Measurements from ENCODE around the gene VPS4B. TPM values are rescaled to one million over a fixed set of nuclear protein-coding genes. Genes with fewer than 3 reads are reported as not detected.

Gene VPS4B
- total and polyA plus RNA-seq, 2 of the 8 experiments (the other 6 are each of a cell fraction or from before 2014, with no cell fraction given) = 7.2 to 45.3 TPM

DNA sequence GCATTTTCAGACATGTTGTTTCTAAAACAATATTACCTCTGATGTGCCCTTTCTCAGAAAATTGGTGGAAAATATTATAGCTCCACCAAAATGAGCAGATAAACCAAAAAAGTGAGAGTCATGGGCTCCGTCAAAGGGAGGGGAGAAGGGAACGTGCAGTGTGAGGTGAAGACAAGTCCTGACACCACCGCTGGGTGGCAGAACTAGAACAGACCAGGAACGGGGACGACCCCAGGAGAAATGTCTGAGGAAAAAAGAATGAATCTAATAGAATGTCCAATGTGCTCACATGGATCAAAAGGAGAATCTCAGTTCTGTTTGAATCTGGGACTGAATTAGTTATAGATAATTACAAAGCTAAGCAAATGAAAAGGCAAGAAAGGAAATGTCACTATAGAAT, 80.1 kb downstream of the VPS4B start:
- TF ChIP-seq JUND (IDR thresholded peaks at IDR 0.05; ENCODE audit: low read length) = no peak
- TF ChIP-seq, protein P1, sequence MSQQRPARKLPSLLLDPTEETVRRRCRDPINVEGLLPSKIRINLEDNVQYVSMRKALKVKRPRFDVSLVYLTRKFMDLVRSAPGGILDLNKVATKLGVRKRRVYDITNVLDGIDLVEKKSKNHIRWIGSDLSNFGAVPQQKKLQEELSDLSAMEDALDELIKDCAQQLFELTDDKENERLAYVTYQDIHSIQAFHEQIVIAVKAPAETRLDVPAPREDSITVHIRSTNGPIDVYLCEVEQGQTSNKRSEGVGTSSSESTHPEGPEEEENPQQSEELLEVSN (IDR thresholded peaks at IDR 0.05) = no peak
- peak; percentile 68 to 74 for TF ChIP-seq RAD21 (IDR thresholded peaks at IDR 0.05 in 1 of 2, conservative IDR thresholded peaks at IDR 0.05 in 1 of 2; ENCODE audit: low read depth in 2 of 2, low read length in 2 of 2)
- TF ChIP-seq CTCF (IDR thresholded peaks at IDR 0.05; ENCODE audit: control extremely low read depth in 1 of 3, insufficient read depth in 1 of 3, low read depth in 1 of 3, low read length in 3 of 3) = peak; percentile 65 to 67 (median 65)
- H3K27ac ChIP-seq (ENCODE audit: low read depth, low read length) = no peak overlapping the region

More for the DNA sequence above, 80.1 kb downstream of the VPS4B start:
- Histone ChIP-seq H4K5ac (ENCODE audit: insufficient read length, low read depth, low read length) (no peak overlapping the region), H3K4ac (replicated peaks; ENCODE audit: insufficient read length, low read depth, low read length) (no peak overlapping the region), H3K4me2 (ENCODE audit: insufficient read depth in 1 of 2, low read depth in 2 of 2, low read length in 2 of 2) (no peak overlapping the region), H3K9ac (replicated peaks in 1 of 4; ENCODE audit: extremely low read depth in 1 of 4, low read depth in 3 of 4, low read length in 3 of 4) (no peak overlapping the region), H4K8ac (ENCODE audit: extremely low read depth, insufficient read depth, low read length) (no peak overlapping the region), H2BK5ac (ENCODE audit: low read depth, low read length) (no peak overlapping the region), H4K20me1 (replicated peaks in 1 of 2; ENCODE audit: control insufficient read depth in 1 of 2, insufficient read depth in 2 of 2, low read length in 2 of 2) (no peaks in the 10 kb centered on the region), H3K9me3 (ENCODE audit: insufficient read depth in 2 of 2, low read depth in 1 of 2, low read length in 1 of 2) (no peaks in the 10 kb centered on the region), H4K91ac (replicated peaks; ENCODE audit: insufficient read length, low read length) (no peak overlapping the region), H3K79me1 (ENCODE audit: low read depth, low read length) (no peaks in the 10 kb centered on the region), H3K36me3 (ENCODE audit: control insufficient read depth in 2 of 4, insufficient read depth in 4 of 4, low read length in 3 of 4) (peaks cover 0 to 35% (median 23%) of the 10 kb centered on the region in 4 experiments; a peak in 7 of 8 replicates), H2AFZ (ENCODE audit: low read length) (no peak overlapping the region), H2AK5ac (ENCODE audit: low read depth, low read length) (no peak overlapping the region), H3K4me3 (ENCODE audit: extremely low read depth in 1 of 4, insufficient read depth in 2 of 4, low read depth in 3 of 4, low read length in 4 of 4) (no peak overlapping the region), H2BK120ac (replicated peaks; ENCODE audit: low read depth, low read length) (no peak overlapping the region), H3K4me1 (replicated peaks in 1 of 4; ENCODE audit: control insufficient read depth in 3 of 4, insufficient read depth in 4 of 4, low read length in 3 of 4) (peaks cover 0 to 7% (median 3%) of the 10 kb centered on the region in 4 experiments; a peak in 3 of 7 replicates), H3K56ac (replicated peaks; ENCODE audit: insufficient read length, low read depth, low read length) (no peak overlapping the region), H3K27me3 (replicated peaks in 1 of 4; ENCODE audit: control insufficient read depth in 3 of 4, extremely low read depth in 1 of 4, insufficient read depth in 3 of 4, low read length in 3 of 4) (no peaks in the 10 kb centered on the region), H3K14ac (ENCODE audit: insufficient read length) (no peak overlapping the region), H2BK20ac (ENCODE audit: low read length) (no peak overlapping the region), H3K79me2 (ENCODE audit: control insufficient read depth in 1 of 2, insufficient read depth in 2 of 2, low read length in 2 of 2) (no peaks in the 10 kb centered on the region), H3K18ac (ENCODE audit: extremely low read depth, low read length) (no peak overlapping the region), H2BK15ac (ENCODE audit: low read length) (no peak overlapping the region), H3K23me2 (ENCODE audit: low read depth, low read length) (no peaks in the 10 kb centered on the region), H3K23ac (ENCODE audit: insufficient read length) (no peak overlapping the region), H2BK12ac (ENCODE audit: low read depth, low read length) (no peak overlapping the region)
- 55% methylated on average over 5 of the region's 5 CpGs; no CpG with 5 or more reads in 1 of the 2 experiments for WGBS, 2 experiments (ENCODE audit: extremely low coverage in 1 of 2, insufficient coverage in 1 of 2, insufficient read length in 1 of 2, insufficient replicate concordance in 2 of 2, low coverage in 1 of 2, low lambda C conversion rate in 2 of 2, missing lambda C conversion rate in 1 of 2)
- ChIA-PET POLR2A (ENCODE audit: partially characterized antibody) (interaction anchor here (1.5 kb wide), 1 partner anchor 23 kb away, joined by 3 read pairs; no protein-coding TSS in a partner anchor), CTCF (ENCODE audit: partially characterized antibody) (interaction anchor here (0.6 to 9.1 kb wide), 28 partner anchors 9 to 1792 kb away, joined by 3 to 96 read pairs (median 4); no protein-coding TSS in a partner anchor)
- FAIRE-seq (peak; percentile 24), DNase-seq (ENCODE audit: low read depth in 1 of 2, low spot score in 2 of 2) (peak in 1 of 2 experiments; percentile 53)

All from H1 (cell line).